ENCODE results near the gene ZSCAN4. TPM values are rescaled to one million over a fixed set of nuclear protein-coding genes. Genes with fewer than 3 reads are reported as not detected.

ZSCAN4 gene
- total RNA-seq, 1 experiment from 2014 or later = not detected

- POLR2A ChIA-PET (ENCODE audit: unreplicated experiment) = no interaction called here
- H3K27me3 ChIP-seq (ENCODE audit: low read length) = no peaks in the 10 kb centered on the region
- intact Hi-C loops (cut with micrococcal nuclease) = loop anchor here (10.0 kb wide), 1 partner anchor 177 kb away; the partner anchor contains the start of gene ZNF552
- peaks cover 72% of the 10 kb centered on the region for H3K36me3 ChIP-seq (ENCODE audit: low read depth, low read length)
- H3K79me2 ChIP-seq (ENCODE audit: low read length) = no peaks in the 10 kb centered on the region
- CTCF ChIA-PET = no interaction called here
- no peaks in the 10 kb centered on the region for H3F3A ChIP-seq (ENCODE audit: low read length, unreplicated experiment)
- H3K9me2 ChIP-seq (replicated peaks; ENCODE audit: low read length) = no peaks in the 10 kb centered on the region
- no peak overlapping the region for H2AFZ ChIP-seq (ENCODE audit: low read length)
- no TSS peak for BruUV-seq (replicated peaks)
- peaks cover 6% of the 10 kb centered on the region; the same call in 1 of the 2 replicates for H3K4me1 ChIP-seq (ENCODE audit: insufficient read depth, low read length)
- ATAC-seq (no peak), DNase-seq (no peak)
- no peak overlapping the region for H3K9ac ChIP-seq (ENCODE audit: low read length)
- no peaks in the 10 kb centered on the region for H4K20me1 ChIP-seq (ENCODE audit: low read length)
- peaks cover 54% of the 10 kb centered on the region for H3K9me3 ChIP-seq (ENCODE audit: low read length)
- no peak overlapping the region; the same call in 1 of the 2 replicates for H3K4me3 ChIP-seq (ENCODE audit: low read length)
- no peak overlapping the region for H3K4me2 ChIP-seq (ENCODE audit: low read length)
- H3K27ac ChIP-seq (ENCODE audit: low read length) = no peak overlapping the region
- TF ChIP-seq EZH2phosphoT487 (IDR thresholded peaks at IDR 0.05; ENCODE audit: borderline replicate concordance, low read length) = no peak
- no peak for TF ChIP-seq CTCF (conservative IDR thresholded peaks at IDR 0.05; ENCODE audit: low read depth, low read length)
- no peak for TF ChIP-seq EZH2 (IDR thresholded peaks at IDR 0.05; ENCODE audit: low read length, unreplicated experiment)
Measured at GRCh38 chr19:57637379-57637778, 31.4 kb upstream of the ZSCAN4 start.

- Histone ChIP-seq H3K9me3 (ENCODE audit: low read length) (peaks cover 48% of the 10 kb centered on the region), H3K4me2 (ENCODE audit: low read length) (no peak overlapping the region), H3K9ac (ENCODE audit: low read length) (no peak overlapping the region), H3K4me3 (ENCODE audit: low read length) (no peak overlapping the region; the same call in 1 of the 2 replicates), H3F3A (ENCODE audit: low read length, unreplicated experiment) (no peaks in the 10 kb centered on the region), H3K27ac (ENCODE audit: low read length) (no peak overlapping the region), H3K36me3 (ENCODE audit: low read depth, low read length) (peaks cover 63% of the 10 kb centered on the region), H3K27me3 (ENCODE audit: low read length) (no peaks in the 10 kb centered on the region), H3K79me2 (ENCODE audit: low read length) (no peaks in the 10 kb centered on the region), H4K20me1 (ENCODE audit: low read length) (no peaks in the 10 kb centered on the region), H3K4me1 (ENCODE audit: insufficient read depth, low read length) (no peaks in the 10 kb centered on the region), H3K9me2 (replicated peaks; ENCODE audit: low read length) (no peaks in the 10 kb centered on the region), H2AFZ (ENCODE audit: low read length) (no peak overlapping the region)
- intact Hi-C loops (cut with micrococcal nuclease) = no loop called here
- DNase-seq = no peak
- no peak for TF ChIP-seq CTCF (conservative IDR thresholded peaks at IDR 0.05; ENCODE audit: low read depth, low read length)
- TF ChIP-seq EZH2phosphoT487 (IDR thresholded peaks at IDR 0.05; ENCODE audit: borderline replicate concordance, low read length) = no peak
- no peak for TF ChIP-seq EZH2 (IDR thresholded peaks at IDR 0.05; ENCODE audit: low read length, unreplicated experiment)
- no peak for ATAC-seq
- POLR2A ChIA-PET (ENCODE audit: unreplicated experiment) = no interaction called here
- CTCF ChIA-PET = no interaction called here
- no TSS peak for BruUV-seq (replicated peaks)
Measured at GRCh38 chr19:57641715-57642234, 27.0 kb upstream of the ZSCAN4 start.

GRCh38 chr19:57642396-57643046 is 26.2 kb upstream of the ZSCAN4 start:
- peaks cover 55% of the 10 kb centered on the region for H3K36me3 ChIP-seq (ENCODE audit: low read depth, low read length)
- H3K79me2 ChIP-seq (ENCODE audit: low read length) = no peaks in the 10 kb centered on the region
- POLR2A ChIA-PET (ENCODE audit: unreplicated experiment) = no interaction called here
- no peak overlapping the region for H2AFZ ChIP-seq (ENCODE audit: low read length)
- TF ChIP-seq EZH2 (IDR thresholded peaks at IDR 0.05; ENCODE audit: low read length, unreplicated experiment) (no peak), EZH2phosphoT487 (IDR thresholded peaks at IDR 0.05; ENCODE audit: borderline replicate concordance, low read length) (no peak), CTCF (conservative IDR thresholded peaks at IDR 0.05; ENCODE audit: low read depth, low read length) (no peak)
- CTCF ChIA-PET = no interaction called here
- no peak overlapping the region for H3K9ac ChIP-seq (ENCODE audit: low read length)
- DNase-seq (no peak), ATAC-seq (no peak)
- no peaks in the 10 kb centered on the region for H3K9me2 ChIP-seq (replicated peaks; ENCODE audit: low read length)
- no peaks in the 10 kb centered on the region for H3F3A ChIP-seq (ENCODE audit: low read length, unreplicated experiment)
- no peaks in the 10 kb centered on the region for H3K27me3 ChIP-seq (ENCODE audit: low read length)
- H3K9me3 ChIP-seq (ENCODE audit: low read length) = peaks cover 41% of the 10 kb centered on the region
- no peak overlapping the region for H3K4me3 ChIP-seq (ENCODE audit: low read length)
- no peak overlapping the region for H3K27ac ChIP-seq (ENCODE audit: low read length)
- no peaks in the 10 kb centered on the region for H4K20me1 ChIP-seq (ENCODE audit: low read length)
- BruUV-seq (replicated peaks) = no TSS peak
- H3K4me1 ChIP-seq (ENCODE audit: insufficient read depth, low read length) = no peaks in the 10 kb centered on the region
- intact Hi-C loops (cut with micrococcal nuclease) = no loop called here
- H3K4me2 ChIP-seq (ENCODE audit: low read length) = no peak overlapping the region

Data from PC-3 (cell line).